ENCODE results near the gene KRIT1. TPM values are rescaled to one million over a fixed set of nuclear protein-coding genes. Genes with fewer than 3 reads are reported as not detected.

Gene KRIT1
- total and polyA plus RNA-seq, 2 of the 13 experiments (the other 11 are each of a cell fraction or from before 2014, with no cell fraction given): 29.4 to 37.7 TPM

DNA sequence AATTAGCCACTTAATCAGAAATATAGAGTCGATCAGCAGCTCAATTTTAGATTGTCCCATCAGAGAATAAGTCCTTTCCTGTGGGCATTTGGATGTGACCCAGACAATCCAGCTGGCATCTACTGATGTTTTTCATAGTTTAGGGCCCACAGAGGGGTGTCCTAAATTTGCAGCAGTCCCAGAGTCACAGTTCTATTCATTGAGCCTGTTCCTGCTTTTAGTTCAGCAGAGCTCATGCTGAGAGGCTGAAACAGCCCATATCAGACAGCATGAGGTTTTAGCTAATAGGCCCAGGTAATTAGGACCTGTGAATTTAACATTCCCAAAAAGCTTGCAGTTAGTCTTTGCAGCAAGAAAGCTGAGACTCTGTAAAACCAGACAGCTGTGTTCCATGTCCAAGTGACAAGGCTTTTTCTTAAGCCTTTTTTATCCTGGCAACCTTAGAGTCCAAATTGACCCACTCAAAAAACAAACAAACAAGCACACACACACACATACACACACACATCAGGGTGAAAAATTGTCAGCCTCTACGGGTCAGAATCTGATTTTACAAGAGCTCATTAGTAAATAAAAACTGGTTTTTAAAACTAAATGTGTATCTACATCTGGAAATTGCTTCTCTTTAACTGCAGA, 33.8 kb upstream of the KRIT1 start:
- no peak for FAIRE-seq
- in situ Hi-C loops (cut with HindIII; ENCODE audit: extremely low pct_ligation_motif_present, low pct_unique_long_range_greater_than_20kb) (no loop called here), intact Hi-C loops (cut with micrococcal nuclease; ENCODE audit: unreplicated experiment) (no loop called here)
- H3K79me2 ChIP-seq (ENCODE audit: insufficient read depth, low read length): peaks cover 20% of the 10 kb centered on the region
- no peak for ATAC-seq
- H4K20me1 ChIP-seq (ENCODE audit: insufficient read depth, low read length): no peaks in the 10 kb centered on the region
- no peaks in the 10 kb centered on the region for H3K27me3 ChIP-seq (ENCODE audit: control insufficient read depth in 1 of 2, insufficient read depth in 2 of 2, low read length in 2 of 2)
- H2AFZ ChIP-seq (ENCODE audit: low read length): no peak overlapping the region
- no peak for TF ChIP-seq SMAD3 (CRISPR knock-in tag; IDR thresholded peaks at IDR 0.05)
- no peak for TF ChIP-seq DNMT3B (CRISPR knock-in tag; conservative IDR thresholded peaks at IDR 0.05)
- no peak for TF ChIP-seq SMYD3 (CRISPR knock-in tag; IDR thresholded peaks at IDR 0.05)
- TF ChIP-seq SIN3A (IDR thresholded peaks at IDR 0.05; ENCODE audit: borderline replicate concordance, low read depth, low read length): no peak
- TF ChIP-seq, protein P1, sequence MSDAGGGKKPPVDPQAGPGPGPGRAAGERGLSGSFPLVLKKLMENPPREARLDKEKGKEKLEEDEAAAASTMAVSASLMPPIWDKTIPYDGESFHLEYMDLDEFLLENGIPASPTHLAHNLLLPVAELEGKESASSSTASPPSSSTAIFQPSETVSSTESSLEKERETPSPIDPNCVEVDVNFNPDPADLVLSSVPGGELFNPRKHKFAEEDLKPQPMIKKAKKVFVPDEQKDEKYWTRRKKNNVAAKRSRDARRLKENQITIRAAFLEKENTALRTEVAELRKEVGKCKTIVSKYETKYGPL (CRISPR knock-in tag; IDR thresholded peaks at IDR 0.05): no peak
- TF ChIP-seq ZNF296 (CRISPR knock-in tag; conservative IDR thresholded peaks at IDR 0.05): no peak
- TF ChIP-seq ZNF619 (CRISPR knock-in tag; IDR thresholded peaks at IDR 0.05): no peak
- TF ChIP-seq ZNF430 (CRISPR knock-in tag; IDR thresholded peaks at IDR 0.05): no peak
- TF ChIP-seq ZBTB8A (CRISPR knock-in tag; IDR thresholded peaks at IDR 0.05; ENCODE audit: borderline replicate concordance, low read depth): no peak
- no peak for TF ChIP-seq TMF1 (CRISPR knock-in tag; IDR thresholded peaks at IDR 0.05; ENCODE audit: low read depth)
- TF ChIP-seq, protein P2, sequence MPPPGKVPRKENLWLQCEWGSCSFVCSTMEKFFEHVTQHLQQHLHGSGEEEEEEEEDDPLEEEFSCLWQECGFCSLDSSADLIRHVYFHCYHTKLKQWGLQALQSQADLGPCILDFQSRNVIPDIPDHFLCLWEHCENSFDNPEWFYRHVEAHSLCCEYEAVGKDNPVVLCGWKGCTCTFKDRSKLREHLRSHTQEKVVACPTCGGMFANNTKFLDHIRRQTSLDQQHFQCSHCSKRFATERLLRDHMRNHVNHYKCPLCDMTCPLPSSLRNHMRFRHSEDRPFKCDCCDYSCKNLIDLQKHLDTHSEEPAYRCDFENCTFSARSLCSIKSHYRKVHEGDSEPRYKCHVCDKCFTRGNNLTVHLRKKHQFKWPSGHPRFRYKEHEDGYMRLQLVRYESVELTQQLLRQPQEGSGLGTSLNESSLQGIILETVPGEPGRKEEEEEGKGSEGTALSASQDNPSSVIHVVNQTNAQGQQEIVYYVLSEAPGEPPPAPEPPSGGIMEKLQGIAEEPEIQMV (CRISPR knock-in tag; IDR thresholded peaks at IDR 0.05; ENCODE audit: low read depth): no peak
- no peak for TF ChIP-seq ZNF20 (CRISPR knock-in tag; IDR thresholded peaks at IDR 0.05)
- TF ChIP-seq, protein P3, sequence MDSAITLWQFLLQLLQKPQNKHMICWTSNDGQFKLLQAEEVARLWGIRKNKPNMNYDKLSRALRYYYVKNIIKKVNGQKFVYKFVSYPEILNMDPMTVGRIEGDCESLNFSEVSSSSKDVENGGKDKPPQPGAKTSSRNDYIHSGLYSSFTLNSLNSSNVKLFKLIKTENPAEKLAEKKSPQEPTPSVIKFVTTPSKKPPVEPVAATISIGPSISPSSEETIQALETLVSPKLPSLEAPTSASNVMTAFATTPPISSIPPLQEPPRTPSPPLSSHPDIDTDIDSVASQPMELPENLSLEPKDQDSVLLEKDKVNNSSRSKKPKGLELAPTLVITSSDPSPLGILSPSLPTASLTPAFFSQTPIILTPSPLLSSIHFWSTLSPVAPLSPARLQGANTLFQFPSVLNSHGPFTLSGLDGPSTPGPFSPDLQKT (CRISPR knock-in tag; IDR thresholded peaks at IDR 0.05; ENCODE audit: borderline replicate concordance): no peak
- TF ChIP-seq, protein P4, sequence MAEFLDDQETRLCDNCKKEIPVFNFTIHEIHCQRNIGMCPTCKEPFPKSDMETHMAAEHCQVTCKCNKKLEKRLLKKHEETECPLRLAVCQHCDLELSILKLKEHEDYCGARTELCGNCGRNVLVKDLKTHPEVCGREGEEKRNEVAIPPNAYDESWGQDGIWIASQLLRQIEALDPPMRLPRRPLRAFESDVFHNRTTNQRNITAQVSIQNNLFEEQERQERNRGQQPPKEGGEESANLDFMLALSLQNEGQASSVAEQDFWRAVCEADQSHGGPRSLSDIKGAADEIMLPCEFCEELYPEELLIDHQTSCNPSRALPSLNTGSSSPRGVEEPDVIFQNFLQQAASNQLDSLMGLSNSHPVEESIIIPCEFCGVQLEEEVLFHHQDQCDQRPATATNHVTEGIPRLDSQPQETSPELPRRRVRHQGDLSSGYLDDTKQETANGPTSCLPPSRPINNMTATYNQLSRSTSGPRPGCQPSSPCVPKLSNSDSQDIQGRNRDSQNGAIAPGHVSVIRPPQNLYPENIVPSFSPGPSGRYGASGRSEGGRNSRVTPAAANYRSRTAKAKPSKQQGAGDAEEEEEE (CRISPR knock-in tag; IDR thresholded peaks at IDR 0.05; ENCODE audit: borderline replicate concordance): no peak
- TF ChIP-seq PTBP1 (IDR thresholded peaks at IDR 0.05; ENCODE audit: low read depth, low read length, poor library complexity, severe bottlenecking): no peak
- TF ChIP-seq CHD2 (IDR thresholded peaks at IDR 0.05; ENCODE audit: low read depth, low read length): no peak
- no peak for TF ChIP-seq NFIB (CRISPR knock-in tag; IDR thresholded peaks at IDR 0.05; ENCODE audit: borderline replicate concordance)
- TF ChIP-seq CEBPG (CRISPR knock-in tag; IDR thresholded peaks at IDR 0.05): no peak
- no peak overlapping the region for H3K27ac ChIP-seq (ENCODE audit: extremely low read length, insufficient read depth, low read length)
- H3K4me1 ChIP-seq (ENCODE audit: insufficient read depth, low read length): no peaks in the 10 kb centered on the region
- H3K36me3 ChIP-seq (replicated peaks in 1 of 2; ENCODE audit: control insufficient read depth in 1 of 2, insufficient read depth in 2 of 2, low read length in 2 of 2): no peaks in the 10 kb centered on the region; a peak in 1 of 5 replicates
- BruUV-seq (replicated peaks): no TSS peak
- H3K9ac ChIP-seq (ENCODE audit: insufficient read depth, low read depth, low read length): no peak overlapping the region
- H3K9me3 ChIP-seq (ENCODE audit: low read length): peaks cover 10% of the 10 kb centered on the region
- ChIA-PET CTCF (ENCODE audit: low intra/inter-chr PET ratio, low total read pairs) (no interaction called here), POLR2A (no interaction called here)
- no peak overlapping the region for H3K4me3 ChIP-seq (replicated peaks in 1 of 3; ENCODE audit: insufficient read depth in 1 of 3, low read depth in 2 of 3, low read length in 3 of 3)
- no peak overlapping the region for H3K4me2 ChIP-seq (ENCODE audit: low read depth, low read length)
- DNase-seq (ENCODE audit: low spot score): no peak
- WGBS (ENCODE audit: low lambda C conversion rate): 85% methylated on average over 2 of the region's 2 CpGs
